HG02759 (cell line): Measurements from ENCODE around the gene ANO3.

Experiments
- ATAC-seq: cut with Tn5 transposase; IDR thresholded peaks from one replicate; pipeline ENCODE4 v1.9.1; 2021; ENCODE audit warnings: mild to moderate bottlenecking, moderate library complexity; ENCODE audit not compliant: unreplicated experiment

ANO3 gene

GRCh38 chr11:26700574-26701235, 368.8 kb downstream of the ANO3 start:
- no peak for ATAC-seq

GRCh38 chr11:26702406-26702805, 370.5 kb downstream of the ANO3 start:
- no peak for ATAC-seq

GRCh38 chr11:26703411-26704191, 371.7 kb downstream of the ANO3 start:
- no peak for ATAC-seq

GRCh38 chr11:26704249-26704648, 372.3 kb downstream of the ANO3 start:
- ATAC-seq = no peak

- no peak for ATAC-seq
Measured at GRCh38 chr11:26706181-26706580, 374.3 kb downstream of the ANO3 start.

GRCh38 chr11:26708736-26709456, 377.0 kb downstream of the ANO3 start:
- no peak for ATAC-seq

GRCh38 chr11:26710489-26710888, 378.6 kb downstream of the ANO3 start:
- ATAC-seq = no peak

GRCh38 chr11:26712497-26712896, 380.6 kb downstream of the ANO3 start:
- no peak for ATAC-seq
